Small intestine (tissue), 4 donors: ENCODE results near the gene HAS3. TPM values are rescaled to one million over a fixed set of nuclear protein-coding genes. Genes with fewer than 3 reads are reported as not detected.

ENCODE experiments used
- polyA plus RNA-seq, 4 donors: library from polyadenylated mRNA; stranded (reverse) in 3 of 4; unstranded in 1 of 4; fragments of 200-250 nt in 3 of 4; fragments of 120-200 nt in 1 of 4; gene quantifications; one replicate each; pipeline versions ENCODE4 v1.2.1 to v1.2.3, GENCODE V29; 2013
- donor health status: healthy with polysubstance abuse.
- donor health status: Bipolar disorder and iron deficiency.
- donor health status: healthy.

The HAS3 gene
- polyA plus RNA-seq, 4 donors: 0.67 to 5.3 (median 0.94) TPM

Other genes starting within 250 kb of the HAS3 start
- gene CHTF8, start 26.9 kb downstream of the HAS3 start, polyA plus RNA-seq: 100 to 1,000 TPM in 1 of 4 donors, 10 to 100 TPM in 3; 62.4 to 109 (median 74.6) TPM
- 10 to 100 TPM in 3 of 4 donors, 1 to 10 TPM in 1; 6.3 to 25.7 (median 19.1) TPM for gene UTP4, start 27.0 kb downstream of the HAS3 start, polyA plus RNA-seq
- gene SNTB2, start 81.5 kb downstream of the HAS3 start, polyA plus RNA-seq: 1 to 10 TPM; 1.9 to 7.2 (median 5.3) TPM
- gene VPS4A, start 205.7 kb downstream of the HAS3 start, polyA plus RNA-seq: 10 to 100 TPM; 23.0 to 43.7 (median 41.6) TPM
- gene PDF, start 224.9 kb downstream of the HAS3 start, polyA plus RNA-seq: 10 to 100 TPM in 2 of 4 donors, 1 to 10 TPM in 2; 3.8 to 18.1 (median 8.6) TPM
- 10 to 100 TPM; 13.0 to 32.9 (median 19.3) TPM for gene COG8, start 233.9 kb downstream of the HAS3 start, polyA plus RNA-seq
- gene NIP7, start 234.1 kb downstream of the HAS3 start, polyA plus RNA-seq: 10 to 100 TPM; 15.1 to 23.4 (median 15.8) TPM
- gene TMED6, start 246.1 kb downstream of the HAS3 start, polyA plus RNA-seq: 1 to 10 TPM in 3 of 4 donors, not detected in 1; 4.5 to 5.7 (median 5.6) TPM